Kidney capillary endothelial cell (primary cell): Measurements from ENCODE around the gene ITPKA.

Source experiments
- DNase-seq: peaks from one replicate; pipeline ENCODE4 v3.0.0-alpha.2; 2018; ENCODE audit warnings: low spot score

Gene ITPKA

DNA sequence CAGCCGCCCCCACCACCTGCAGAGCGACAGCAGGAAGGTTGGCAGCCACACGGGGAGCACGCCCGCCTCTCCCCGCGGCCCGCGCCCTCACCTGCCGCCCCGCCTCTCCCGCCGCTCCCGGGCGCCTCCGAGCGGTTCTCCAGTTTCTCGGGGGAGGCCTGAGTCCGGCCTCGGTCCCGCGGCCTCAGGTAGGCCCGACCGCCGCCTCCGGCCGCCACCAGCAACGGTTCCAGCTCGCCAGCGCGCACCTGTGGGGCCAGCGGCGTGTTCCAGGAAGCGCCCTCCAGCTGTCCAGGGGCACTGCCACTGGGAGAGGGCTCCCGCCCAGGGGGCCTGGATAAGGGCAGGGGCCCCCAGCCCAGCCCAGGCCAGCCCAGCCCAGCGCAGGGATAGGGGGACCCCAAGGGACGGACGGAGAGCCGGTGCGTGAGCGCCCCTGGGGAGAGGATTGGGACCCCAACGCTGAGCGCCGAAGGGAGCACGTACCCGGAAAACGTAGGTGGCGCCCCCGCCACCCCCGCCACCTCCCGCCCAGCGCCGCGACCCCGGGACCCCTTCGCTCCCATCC lies 17.7 kb downstream of the ITPKA start:
- no peak for DNase-seq

DNA sequence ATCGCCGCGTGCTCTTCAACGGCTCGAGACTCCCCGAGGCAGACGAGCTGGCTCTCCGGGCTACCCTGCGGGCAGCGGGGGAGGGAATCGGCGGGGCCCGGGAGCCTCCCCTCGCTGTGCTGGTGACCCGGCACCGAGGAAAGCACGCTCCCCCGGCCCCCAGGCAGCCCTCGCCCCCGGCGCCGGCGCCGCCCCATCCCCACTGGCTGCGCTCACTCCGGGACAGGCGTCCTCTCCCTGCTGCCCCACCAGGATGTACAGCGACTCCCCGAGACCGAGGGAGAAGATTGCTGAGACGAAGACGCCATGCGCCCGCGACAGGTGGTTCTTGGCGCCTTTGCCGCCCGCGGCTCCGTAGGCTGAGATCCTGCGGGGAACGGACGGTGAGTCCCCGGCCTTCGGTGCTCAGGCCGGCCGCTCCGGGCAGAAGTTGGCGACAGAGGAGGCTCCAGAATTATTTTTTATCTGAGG lies 18.3 kb downstream of the ITPKA start:
- DNase-seq, result no peak

DNA sequence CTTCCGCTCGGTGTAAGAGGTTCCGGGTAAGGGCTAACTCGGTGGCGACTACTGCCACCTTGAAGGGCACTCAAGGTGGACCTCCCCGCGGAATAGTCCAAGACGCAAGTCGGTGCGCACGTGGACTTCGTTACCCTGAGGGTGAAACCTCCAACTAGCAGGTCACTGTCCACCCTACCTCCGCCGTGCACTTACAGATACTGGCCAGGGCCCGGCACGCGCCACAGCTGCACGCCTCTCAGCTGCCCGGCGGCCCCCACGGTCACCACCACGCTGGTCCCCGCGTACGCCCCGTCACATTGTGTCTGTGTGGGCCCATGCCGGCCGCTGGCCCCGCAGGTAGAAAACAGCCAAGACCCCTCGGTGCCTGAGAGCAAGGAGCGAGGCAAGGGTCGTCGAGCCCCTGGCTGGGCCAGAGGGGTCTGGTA lies 18.9 kb downstream of the ITPKA start:
- DNase-seq, result no peak

DNA sequence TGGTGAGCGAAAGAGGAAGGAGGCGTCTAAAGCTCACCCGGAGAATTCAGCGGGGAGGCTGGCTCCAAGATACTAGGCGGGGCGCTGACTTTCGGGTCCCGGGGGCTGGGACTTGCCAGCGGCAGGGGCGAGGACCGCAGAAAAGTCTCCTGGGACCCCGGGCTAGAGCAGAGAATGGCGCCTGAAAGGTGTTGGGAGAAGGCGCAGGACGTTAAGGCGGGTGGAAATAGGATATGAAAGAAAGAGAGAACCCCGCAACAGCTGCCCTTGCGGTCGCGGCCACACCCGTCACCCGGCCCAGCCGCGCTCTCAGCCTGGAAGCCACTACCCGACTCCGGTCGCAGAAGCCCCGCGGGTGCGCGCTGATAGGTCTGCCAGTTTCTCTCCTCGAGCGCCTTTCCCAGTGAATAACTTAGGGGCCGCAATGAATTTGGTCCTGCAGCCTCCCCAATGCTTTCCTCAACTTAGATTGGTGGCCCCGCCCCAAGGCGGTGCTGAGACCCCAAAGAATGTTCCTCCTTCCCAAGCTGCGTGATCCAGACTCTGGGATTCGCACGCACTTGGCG lies 19.3 kb downstream of the ITPKA start:
- no peak for DNase-seq

DNA sequence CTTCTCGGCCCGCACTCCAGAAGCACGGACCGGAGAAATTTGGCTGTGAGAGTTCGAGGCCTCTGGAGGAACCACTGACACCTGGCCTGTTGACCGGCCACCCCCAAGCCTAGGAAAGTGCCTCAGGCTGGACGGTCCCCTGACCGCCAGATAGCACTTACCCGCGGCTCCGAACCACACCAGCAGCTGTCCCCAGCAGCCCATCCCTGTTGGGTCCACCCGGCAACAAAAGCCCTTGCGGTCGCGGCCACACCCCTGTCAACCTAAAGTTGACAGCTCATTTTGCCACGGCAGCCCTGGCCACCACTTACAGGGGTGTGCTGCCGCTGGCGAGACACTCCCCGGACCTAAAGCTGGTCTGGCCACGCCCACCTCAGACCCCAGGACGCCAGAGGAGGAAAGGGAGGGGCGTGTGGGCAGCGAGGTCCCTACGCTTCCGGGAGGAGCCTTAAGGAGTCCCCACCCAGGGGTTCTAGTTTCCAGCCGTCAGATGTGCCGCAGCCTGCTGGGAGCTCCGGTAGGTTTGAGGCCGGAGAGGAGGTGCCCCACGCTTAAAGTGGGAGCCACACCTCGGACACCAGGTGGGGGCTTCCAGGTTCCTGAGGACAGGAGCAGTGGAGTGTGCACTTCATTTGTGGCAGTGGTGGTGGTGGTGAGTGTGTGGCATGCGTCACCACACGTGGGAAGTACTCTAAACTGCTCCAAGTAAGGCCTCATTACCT lies 20.0 kb downstream of the ITPKA start, which contains the start of gene LTK:
LTK (minus strand) TSS at position 322 of the 722 bp plus-strand sequence; CDS start at position 204, 118 bp downstream.
- DNase-seq, result peak; percentile 69

DNA sequence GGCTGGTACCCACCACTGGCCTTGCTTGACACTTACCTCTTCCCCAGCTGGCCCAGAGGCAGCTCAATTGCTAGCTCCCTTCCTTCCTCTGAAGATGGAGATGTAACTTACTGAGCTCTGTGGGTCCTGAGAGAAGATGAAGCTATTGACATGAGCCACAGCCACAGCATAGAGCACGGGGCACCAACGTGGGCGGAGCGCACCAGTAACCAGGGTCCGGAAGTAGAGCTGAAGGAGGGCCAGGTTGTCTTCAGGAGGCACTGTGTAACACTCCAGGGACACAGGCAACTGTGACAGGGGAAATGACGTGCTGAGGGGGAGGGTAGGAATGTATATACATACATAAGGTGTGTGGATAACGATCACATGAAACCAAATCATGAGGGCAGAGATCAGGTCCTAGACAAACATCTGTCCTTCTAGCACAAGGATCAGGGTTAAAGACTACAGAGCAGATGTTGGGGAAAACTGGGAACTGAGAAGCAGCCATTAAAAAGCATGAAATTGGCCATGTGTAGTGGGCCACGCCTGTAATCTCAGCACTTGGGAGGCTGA lies 24.3 kb downstream of the ITPKA start:
- no peak for DNase-seq

DNA sequence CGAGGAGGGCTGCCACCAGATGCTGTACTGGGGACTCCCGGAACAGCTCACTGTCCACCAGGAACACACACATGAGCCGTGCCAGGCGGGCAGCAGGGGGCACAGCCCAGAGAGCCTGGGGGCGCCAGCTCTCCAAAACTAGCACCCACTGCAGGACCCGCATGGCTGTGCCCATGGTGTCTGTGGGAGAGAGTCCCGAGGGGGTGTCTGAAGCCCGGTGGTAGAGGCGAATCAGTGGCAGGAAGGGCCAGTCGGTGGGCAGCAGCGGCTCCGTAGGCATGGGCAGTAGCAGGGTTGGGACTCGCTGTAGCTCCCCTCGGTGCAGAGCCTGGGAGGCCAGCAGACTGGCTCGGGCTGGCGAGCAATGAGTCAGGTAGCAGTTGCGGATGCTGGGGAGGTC lies 27.0 kb downstream of the ITPKA start:
- no peak for DNase-seq

DNA sequence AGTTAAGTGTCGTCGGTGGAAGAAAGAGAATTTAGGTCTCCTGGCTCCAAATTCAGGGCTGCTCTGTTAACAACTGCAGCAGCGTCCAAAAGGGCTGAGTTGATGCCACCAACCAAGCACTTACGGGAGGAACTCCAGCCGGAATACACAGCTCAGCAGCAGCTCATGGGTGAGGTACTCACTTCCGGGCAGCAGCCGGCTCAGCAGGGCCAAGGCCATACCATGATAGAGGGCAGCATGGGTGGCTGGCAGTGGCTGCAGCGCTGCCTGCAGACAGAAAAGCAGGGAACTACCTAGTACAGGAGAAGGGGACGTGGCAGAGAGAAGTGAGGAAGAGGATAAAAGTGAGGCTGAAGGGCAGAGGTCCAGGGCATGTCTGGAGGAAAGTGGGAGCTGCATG lies 27.9 kb downstream of the ITPKA start:
- no peak for DNase-seq

DNA sequence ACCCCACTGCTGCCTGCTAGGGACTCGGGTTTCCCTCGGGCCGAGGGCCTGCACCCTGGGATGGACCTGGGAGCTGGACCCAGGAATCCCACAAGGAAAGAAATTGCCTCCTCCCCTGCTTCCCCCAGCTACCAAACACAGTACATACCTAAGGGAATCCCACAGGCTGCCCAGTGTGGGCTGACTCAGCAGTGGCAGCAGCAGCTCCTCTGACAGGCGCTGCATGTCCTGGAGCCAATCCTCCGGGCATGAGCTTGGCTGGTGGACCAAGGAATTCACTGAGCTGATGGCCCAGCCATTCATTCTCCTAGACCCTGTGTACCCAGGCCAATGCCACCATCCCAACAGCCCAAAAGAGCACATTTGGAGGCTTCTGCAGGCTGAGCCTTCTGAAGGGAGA lies 29.4 kb downstream of the ITPKA start:
- DNase-seq, result no peak

DNA sequence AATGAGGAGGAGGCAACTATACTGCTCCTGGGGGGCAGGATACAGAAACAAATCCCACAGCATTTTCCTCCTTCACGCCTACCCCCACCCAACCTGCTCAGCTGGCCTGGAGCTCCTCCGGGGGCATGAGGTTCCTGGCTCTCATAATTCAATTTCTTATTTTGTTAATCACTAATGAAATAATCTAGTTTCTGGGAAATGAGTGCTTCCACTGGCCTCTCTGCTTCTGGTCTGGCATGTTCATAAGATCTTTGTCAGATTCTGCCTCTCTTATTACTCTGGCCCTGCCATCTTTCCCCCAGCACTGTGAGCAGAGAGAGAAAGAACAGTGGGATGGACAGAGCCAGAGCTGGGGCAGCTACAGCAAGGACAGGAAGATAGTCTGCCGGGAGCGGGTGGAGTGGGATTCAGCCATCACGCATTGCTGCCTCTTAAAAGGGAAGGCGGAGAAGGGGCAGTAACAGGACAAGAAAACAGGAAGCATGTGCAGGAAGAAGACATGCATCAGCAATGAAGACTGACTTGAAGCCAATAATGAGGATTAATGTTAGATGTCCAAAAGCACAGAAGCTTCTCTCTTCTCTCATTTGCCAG lies 36.8 kb downstream of the ITPKA start:
- no peak for DNase-seq

DNA sequence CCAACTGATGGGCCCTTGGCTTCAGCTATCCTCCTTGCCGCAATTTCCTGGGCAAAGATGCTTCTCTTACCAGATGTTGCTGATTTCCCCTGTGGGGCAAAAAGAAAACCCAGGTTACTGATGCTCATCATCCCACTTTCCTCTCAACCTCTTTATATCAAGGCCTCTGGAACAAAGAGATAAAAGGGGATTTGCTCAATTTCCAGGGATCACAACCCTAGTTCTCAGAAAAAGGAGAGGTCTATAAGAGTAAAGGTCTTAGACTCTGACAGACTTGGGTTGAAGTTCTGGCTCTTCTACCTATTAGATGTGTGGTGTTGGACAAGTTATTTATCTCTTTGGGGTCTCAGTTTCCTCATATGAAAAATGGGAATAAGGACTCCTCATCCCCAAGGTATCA lies 41.9 kb downstream of the ITPKA start:
- no peak for DNase-seq

DNA sequence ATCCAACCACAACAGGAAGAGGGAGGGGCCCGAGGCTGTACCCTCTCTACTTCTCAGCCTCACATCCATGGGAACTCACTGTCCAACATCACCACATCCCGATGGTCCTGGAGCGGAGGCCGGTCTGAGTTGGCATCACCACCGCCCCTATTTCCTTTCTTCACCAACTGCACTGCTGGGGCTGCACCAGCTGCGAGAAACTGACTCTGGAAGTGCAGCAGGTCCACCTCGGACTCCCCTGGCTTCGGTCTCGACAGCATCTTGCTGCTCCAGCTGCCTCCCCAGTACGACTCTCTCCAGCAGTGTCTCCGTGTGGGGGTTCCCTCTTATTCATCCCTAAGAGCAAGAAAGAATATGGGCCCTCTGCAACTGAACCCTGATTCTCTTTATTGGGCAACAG lies 43.2 kb downstream of the ITPKA start:
- no peak for DNase-seq

DNA sequence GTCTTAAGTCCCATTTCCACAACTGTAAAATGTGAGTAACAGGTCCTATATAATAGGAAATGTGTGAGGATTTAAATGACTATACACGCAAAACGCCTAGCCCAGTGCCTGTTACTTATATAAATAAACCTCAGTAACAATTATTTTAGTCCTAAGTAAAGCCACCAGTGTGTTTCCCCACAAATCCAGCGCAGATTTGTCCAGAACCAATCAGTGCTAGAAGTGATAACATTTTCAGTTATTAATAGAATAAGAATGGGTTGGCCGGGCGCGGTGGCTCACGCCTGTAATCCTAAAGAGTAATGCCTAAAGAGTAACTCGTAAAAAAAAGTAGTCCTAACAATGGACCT lies 49.8 kb downstream of the ITPKA start:
- no peak for DNase-seq

DNA sequence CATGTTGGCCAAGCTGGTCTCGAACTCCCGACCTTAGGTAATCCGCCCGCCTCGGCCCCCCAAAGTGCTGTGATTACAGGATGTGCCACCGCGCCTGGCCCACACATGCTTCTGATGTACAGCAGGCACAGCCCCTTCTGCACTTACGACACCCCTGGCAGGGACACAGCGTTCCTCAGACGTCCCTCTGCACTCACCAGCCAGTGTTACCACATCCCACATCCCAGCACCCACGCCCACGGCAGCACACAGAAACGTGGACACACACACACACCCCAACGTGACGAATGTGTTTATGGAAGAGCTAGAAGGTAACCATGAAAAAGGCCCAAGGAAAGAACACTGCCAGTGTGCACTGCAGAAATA lies 51.0 kb downstream of the ITPKA start:
- DNase-seq, result no peak

DNA sequence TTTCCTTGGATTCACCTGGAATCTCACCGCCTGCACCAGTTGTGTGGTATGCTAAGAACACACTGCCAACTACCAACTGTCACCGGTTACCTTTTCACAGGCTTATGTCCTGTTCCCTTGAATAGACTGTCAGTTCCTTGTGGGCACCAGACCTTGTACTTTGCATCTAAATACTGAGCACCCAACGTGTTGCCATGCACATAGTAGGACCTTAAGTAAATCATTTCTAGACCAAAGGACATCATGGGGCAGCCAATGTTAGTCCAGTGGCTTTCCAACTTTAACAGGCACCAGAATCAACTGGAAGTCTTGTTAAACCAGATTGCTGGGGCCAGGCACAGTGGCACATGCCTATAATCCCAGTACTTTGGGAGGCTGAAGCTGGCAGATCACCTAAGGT lies 51.5 kb downstream of the ITPKA start:
- no peak for DNase-seq

DNA sequence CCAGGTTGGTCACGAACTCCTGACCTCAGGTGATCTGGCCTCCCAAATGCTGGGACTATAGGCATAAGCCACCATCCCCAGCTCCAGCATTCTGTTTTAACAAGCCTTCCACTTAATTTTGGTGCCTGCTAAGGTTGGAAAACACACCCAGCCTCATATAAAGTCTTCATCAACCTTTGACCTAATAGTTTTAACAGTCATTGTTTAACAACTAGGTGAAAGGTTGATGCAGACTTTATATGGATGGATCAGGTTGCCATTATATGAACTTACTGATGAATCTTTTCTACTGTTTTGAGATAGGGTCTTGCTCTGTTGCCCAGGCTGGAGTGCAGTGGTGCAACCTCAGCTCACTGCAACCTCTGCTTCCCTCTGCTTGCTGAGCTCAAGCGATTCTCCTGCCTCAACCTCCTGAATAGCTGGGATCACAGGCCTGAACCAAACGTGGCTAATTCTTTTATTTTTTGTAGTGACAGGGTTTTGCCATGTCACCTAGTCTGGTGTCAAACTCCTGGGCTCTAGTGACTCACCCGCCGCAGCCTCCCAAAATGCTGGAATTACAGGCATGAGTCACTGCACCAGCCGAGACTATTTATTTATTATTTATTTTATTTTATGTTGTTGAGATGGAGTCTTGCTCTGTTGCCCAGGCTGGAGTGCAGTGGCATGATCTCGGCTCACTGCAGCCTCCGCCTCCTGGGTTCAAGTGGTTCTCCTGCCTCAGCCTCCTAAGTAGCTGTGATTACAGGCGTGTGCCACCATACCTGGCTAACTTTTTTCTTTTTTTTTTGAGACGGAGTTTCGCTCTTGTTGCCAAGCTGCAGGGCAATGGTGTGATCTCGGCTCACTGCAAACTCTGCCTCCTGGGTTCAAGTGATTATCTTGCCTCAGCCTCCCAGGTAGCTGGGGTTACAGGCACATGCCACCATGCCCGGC lies 53.4 kb downstream of the ITPKA start:
- DNase-seq, result no peak

DNA sequence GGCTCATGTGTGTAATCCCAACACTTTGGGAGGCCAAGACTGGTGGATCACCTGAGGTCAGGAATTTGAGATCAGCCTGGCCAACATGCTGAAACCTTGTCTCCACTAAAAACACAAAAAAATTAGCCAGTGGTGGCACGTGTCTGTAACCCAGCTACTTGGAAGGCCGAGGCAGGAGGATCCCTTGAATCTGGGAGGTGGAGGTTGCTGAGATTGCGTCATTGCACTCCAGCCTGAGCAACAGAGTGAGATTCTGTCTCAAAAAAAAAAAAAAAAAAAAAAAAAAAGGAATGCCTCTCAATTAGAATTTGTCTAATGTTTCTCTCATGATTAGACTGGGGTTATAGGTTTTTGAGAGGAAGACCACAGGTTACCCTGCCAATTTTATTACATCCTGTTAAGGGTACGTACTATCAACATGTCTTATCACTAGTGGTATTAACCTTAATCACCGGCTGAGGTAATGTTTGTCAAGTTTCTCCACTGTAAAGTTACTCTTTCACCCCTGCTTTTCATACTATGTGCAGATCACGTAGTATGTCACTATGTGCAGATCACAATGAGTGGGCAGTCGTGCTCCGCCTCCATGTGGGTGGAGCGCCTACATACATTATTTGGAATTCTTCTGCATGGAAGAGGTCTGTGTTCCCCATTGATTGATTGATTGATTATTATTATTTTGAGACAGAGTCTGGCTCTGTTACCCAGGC lies 56.5 kb downstream of the ITPKA start:
- no peak for DNase-seq
